ENCODE results near the gene DNASE1. TPM values are rescaled to one million over a fixed set of nuclear protein-coding genes. Genes with fewer than 3 reads are reported as not detected.
"Not testable (repeated sequence)": the region's sequence is repeated elsewhere in the genome, so short reads cannot be mapped to it uniquely, and the experiment has no call there.

DNASE1 gene
- polyA plus RNA-seq (2011; rRNA removed) = 8.0 and 9.3 TPM in 2 replicates
- polyA minus RNA-seq (2011; rRNA and poly(A)+ RNA removed) = 18.0 and 26.8 TPM in 2 replicates

- H3K27ac ChIP-seq (ENCODE audit: low read depth, low read length) = no peak within 1 kb of the TSS
- H3K27me3 ChIP-seq (ENCODE audit: control insufficient read depth, insufficient read depth, low read length) = no peaks in the 10 kb centered on the region
- no peak for DNase-seq (ENCODE audit: low read depth, low spot score)
- CTCF ChIA-PET = interaction anchor here (0.7 kb wide), 1 partner anchor 47 kb away, joined by 3 read pairs; no protein-coding TSS in a partner anchor
- POLR2A ChIA-PET = no interaction called here
- H3K4me3 ChIP-seq (ENCODE audit: low read depth, low read length) = no peak within 1 kb of the TSS
- peak; percentile 55 for TF ChIP-seq CTCF (IDR thresholded peaks at IDR 0.05; ENCODE audit: low read depth, low read length)
- H3K9me3 ChIP-seq (ENCODE audit: control insufficient read depth, insufficient read depth, low read length) = no peaks in the 10 kb centered on the region
Measured at GRCh38 chr16:3654249-3654991, at the start of gene DNASE1. TSS of gene DNASE1 (plus strand) at chr16:3654691. CDS start at chr16:3655374, 683 bp downstream.

- H3K4me3 ChIP-seq (ENCODE audit: low read depth, low read length) = no peak overlapping the region
- peaks cover 4% of the 10 kb centered on the region; the same call in 1 of the 2 replicates for H3K9me3 ChIP-seq (ENCODE audit: control insufficient read depth, insufficient read depth, low read length)
- no peak for DNase-seq (ENCODE audit: low read depth, low spot score)
- ChIA-PET POLR2A (no interaction called here), CTCF (no interaction called here)
- no peak for TF ChIP-seq CTCF (IDR thresholded peaks at IDR 0.05; ENCODE audit: low read depth, low read length)
- no peaks in the 10 kb centered on the region for H3K27me3 ChIP-seq (ENCODE audit: control insufficient read depth, insufficient read depth, low read length)
- H3K27ac ChIP-seq (ENCODE audit: low read depth, low read length) = no peak overlapping the region
Measured at GRCh38 chr16:3606441-3606840, 48.0 kb upstream of the DNASE1 start.

- ChIA-PET POLR2A (no interaction called here), CTCF (no interaction called here)
- peaks cover 7% of the 10 kb centered on the region; the same call in 1 of the 2 replicates for H3K9me3 ChIP-seq (ENCODE audit: control insufficient read depth, insufficient read depth, low read length)
- H3K27me3 ChIP-seq (ENCODE audit: control insufficient read depth, insufficient read depth, low read length) = no peaks in the 10 kb centered on the region
- H3K27ac ChIP-seq (ENCODE audit: low read depth, low read length) = no peak overlapping the region
- DNase-seq (ENCODE audit: low read depth, low spot score) = no peak
- TF ChIP-seq CTCF (IDR thresholded peaks at IDR 0.05; ENCODE audit: low read depth, low read length) = no peak
- H3K4me3 ChIP-seq (ENCODE audit: low read depth, low read length) = no peak overlapping the region
Measured at GRCh38 chr16:3607161-3607560, 47.3 kb upstream of the DNASE1 start.

GRCh38 chr16:3607634-3608033 is 46.9 kb upstream of the DNASE1 start:
- no peak for DNase-seq (ENCODE audit: low read depth, low spot score)
- peaks cover 7% of the 10 kb centered on the region; the same call in 1 of the 2 replicates for H3K9me3 ChIP-seq (ENCODE audit: control insufficient read depth, insufficient read depth, low read length)
- POLR2A ChIA-PET = no interaction called here
- no peaks in the 10 kb centered on the region for H3K27me3 ChIP-seq (ENCODE audit: control insufficient read depth, insufficient read depth, low read length)
- H3K27ac ChIP-seq (ENCODE audit: low read depth, low read length) = no peak overlapping the region
- no peak for TF ChIP-seq CTCF (IDR thresholded peaks at IDR 0.05; ENCODE audit: low read depth, low read length)
- no peak overlapping the region for H3K4me3 ChIP-seq (ENCODE audit: low read depth, low read length)
- CTCF ChIA-PET = no interaction called here

GRCh38 chr16:3608069-3608468 is 46.4 kb upstream of the DNASE1 start:
- ChIA-PET POLR2A (no interaction called here), CTCF (no interaction called here)
- no peak for DNase-seq (ENCODE audit: low read depth, low spot score)
- H3K27me3 ChIP-seq (ENCODE audit: control insufficient read depth, insufficient read depth, low read length) = no peaks in the 10 kb centered on the region
- peaks cover 7% of the 10 kb centered on the region; the same call in 1 of the 2 replicates for H3K9me3 ChIP-seq (ENCODE audit: control insufficient read depth, insufficient read depth, low read length)
- H3K27ac ChIP-seq (ENCODE audit: low read depth, low read length) = no peak overlapping the region
- TF ChIP-seq CTCF (IDR thresholded peaks at IDR 0.05; ENCODE audit: low read depth, low read length) = no peak
- H3K4me3 ChIP-seq (ENCODE audit: low read depth, low read length) = no peak overlapping the region

- H3K27ac ChIP-seq (ENCODE audit: low read depth, low read length); CTCF ChIA-PET; H3K9me3 ChIP-seq (ENCODE audit: control insufficient read depth, insufficient read depth, low read length); H3K27me3 ChIP-seq (ENCODE audit: control insufficient read depth, insufficient read depth, low read length); POLR2A ChIA-PET; H3K4me3 ChIP-seq (ENCODE audit: low read depth, low read length); DNase-seq (ENCODE audit: low read depth, low spot score): not testable (repeated sequence)
Measured at GRCh38 chr16:3608976-3609375, 45.5 kb upstream of the DNASE1 start.

Data from AG04450 (cell line).